GM12874 (cell line): ENCODE measurements around the gene PLEKHA8.

Experiments
- CTCF ChIP-seq: IDR thresholded peaks from 2 replicates; pipeline ENCODE4 v1.5.1; 2011; ENCODE audit warnings: low read depth, mild to moderate bottlenecking, control low read depth, low read length, moderate library complexity; ENCODE audit not compliant: insufficient read depth

PLEKHA8 gene

GRCh38 chr7:30147223-30147622, 119.0 kb downstream of the PLEKHA8 start:
- TF ChIP-seq CTCF, result no peak

- no peak for TF ChIP-seq CTCF
These were observed 119.6 kb downstream of the PLEKHA8 start for GRCh38 chr7:30147785-30148184.

- TF ChIP-seq CTCF, result no peak
These were observed 120.2 kb downstream of the PLEKHA8 start for GRCh38 chr7:30148426-30148825.

- TF ChIP-seq CTCF, result no peak
These were observed 120.8 kb downstream of the PLEKHA8 start for GRCh38 chr7:30148951-30149459.

GRCh38 chr7:30149640-30150272, 121.5 kb downstream of the PLEKHA8 start:
- no peak for TF ChIP-seq CTCF

GRCh38 chr7:30150711-30151110, 122.5 kb downstream of the PLEKHA8 start:
- no peak for TF ChIP-seq CTCF

- no peak for TF ChIP-seq CTCF
These were observed 125.9 kb downstream of the PLEKHA8 start for GRCh38 chr7:30154111-30154587.
